Esophagus muscularis mucosa (tissue), 3 donors: ENCODE measurements around the gene IGFBP1.
"Not testable (repeated sequence)": the region's sequence is repeated elsewhere in the genome, so short reads cannot be mapped to it uniquely, and the experiment has no call there.

Source experiments
- POLR2AphosphoS5 ChIP-seq, 2 donors: sonication (generic); formaldehyde crosslinking; IDR thresholded peaks; one replicate each; pipeline ENCODE4 v1.6.1; 2017; ENCODE audit warnings: antibody characterized with exemption in 2 of 2
- TF ChIP-seq, protein P1 (sequence below), 3 experiments: fragments of 200-600 bp in 2 of 3; fragments of 450-650 bp in 1 of 3; sonication (generic) in 2 of 3; IDR thresholded peaks; one replicate each; pipeline ENCODE4 v1.5.1; 2017 to 2019; ENCODE audit warnings: antibody characterized with exemption in 3 of 3, mild to moderate bottlenecking in 2 of 3, moderate library complexity in 1 of 3

DNA sequence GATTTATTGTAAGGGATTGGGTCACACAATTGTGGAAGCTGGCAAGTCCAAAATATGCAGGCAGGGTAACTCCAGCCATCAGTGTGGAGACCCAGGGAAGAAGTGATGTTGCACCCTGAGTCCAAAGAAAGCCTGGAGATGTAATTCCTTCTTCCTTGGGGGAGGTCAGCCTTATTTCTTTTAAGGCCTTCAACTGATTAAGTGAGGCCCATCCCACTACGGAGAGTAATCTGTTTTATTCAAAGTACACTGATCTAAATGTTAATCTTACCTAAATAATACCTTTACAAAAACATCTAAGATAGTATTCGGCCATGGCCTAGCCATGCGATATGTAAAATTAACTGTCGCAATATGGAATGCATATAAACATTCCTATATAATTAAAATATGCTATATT, 31.4 kb upstream of the IGFBP1 start:
- not testable (repeated sequence) for TF ChIP-seq POLR2AphosphoS5 (IDR thresholded peaks at IDR 0.05)
- TF ChIP-seq, protein P1, sequence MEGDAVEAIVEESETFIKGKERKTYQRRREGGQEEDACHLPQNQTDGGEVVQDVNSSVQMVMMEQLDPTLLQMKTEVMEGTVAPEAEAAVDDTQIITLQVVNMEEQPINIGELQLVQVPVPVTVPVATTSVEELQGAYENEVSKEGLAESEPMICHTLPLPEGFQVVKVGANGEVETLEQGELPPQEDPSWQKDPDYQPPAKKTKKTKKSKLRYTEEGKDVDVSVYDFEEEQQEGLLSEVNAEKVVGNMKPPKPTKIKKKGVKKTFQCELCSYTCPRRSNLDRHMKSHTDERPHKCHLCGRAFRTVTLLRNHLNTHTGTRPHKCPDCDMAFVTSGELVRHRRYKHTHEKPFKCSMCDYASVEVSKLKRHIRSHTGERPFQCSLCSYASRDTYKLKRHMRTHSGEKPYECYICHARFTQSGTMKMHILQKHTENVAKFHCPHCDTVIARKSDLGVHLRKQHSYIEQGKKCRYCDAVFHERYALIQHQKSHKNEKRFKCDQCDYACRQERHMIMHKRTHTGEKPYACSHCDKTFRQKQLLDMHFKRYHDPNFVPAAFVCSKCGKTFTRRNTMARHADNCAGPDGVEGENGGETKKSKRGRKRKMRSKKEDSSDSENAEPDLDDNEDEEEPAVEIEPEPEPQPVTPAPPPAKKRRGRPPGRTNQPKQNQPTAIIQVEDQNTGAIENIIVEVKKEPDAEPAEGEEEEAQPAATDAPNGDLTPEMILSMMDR (IDR thresholded peaks at IDR 0.05) = not testable (repeated sequence)
